ENCODE data around the gene TFAM.

Gene TFAM

DNA sequence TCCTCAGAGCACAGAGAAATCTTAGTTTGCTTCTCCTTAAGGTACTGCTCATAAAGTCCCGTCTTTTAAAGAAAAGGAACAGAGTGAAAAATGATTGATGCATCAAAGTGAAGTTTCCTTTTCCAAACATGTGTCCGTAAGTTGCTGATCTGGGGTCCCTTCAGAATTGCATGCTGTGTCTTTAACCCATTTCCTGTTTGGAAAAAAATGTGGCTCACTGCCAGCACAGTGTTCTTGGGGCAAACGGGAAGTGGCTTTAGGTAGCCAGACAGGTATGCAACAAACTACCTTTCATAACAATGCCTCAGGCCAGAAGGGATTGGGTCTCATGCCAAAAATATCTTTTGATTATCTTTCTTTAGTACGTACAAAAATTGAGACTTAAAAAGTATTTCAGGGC is 50.9 kb downstream of the TFAM start:
- DNase-seq = no peak

DNA sequence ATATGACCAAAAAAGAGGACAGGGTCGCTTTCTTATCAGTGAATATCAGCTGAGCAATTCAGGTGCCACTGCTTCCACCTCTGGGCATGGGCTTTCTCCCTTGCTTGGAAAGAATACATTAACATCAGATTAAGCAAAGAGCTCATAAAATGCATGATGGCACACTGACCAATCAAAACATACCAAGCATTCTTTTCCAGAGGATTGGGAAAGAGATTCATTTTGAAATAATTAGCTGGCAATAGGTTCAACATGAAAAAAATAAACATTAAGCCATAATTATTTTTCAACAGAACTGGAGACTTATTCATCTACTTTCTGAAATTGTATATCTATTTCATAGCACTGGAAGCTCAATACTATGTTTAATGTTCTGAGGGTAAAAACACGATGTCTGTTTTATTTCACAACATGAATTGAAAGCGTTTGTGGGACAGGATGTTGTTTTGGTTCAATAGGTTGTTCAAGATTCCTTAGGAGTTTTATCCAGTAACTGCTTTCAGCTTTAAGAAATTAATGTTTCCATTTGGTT is 53.2 kb downstream of the TFAM start:
- DNase-seq = no peak

DNA sequence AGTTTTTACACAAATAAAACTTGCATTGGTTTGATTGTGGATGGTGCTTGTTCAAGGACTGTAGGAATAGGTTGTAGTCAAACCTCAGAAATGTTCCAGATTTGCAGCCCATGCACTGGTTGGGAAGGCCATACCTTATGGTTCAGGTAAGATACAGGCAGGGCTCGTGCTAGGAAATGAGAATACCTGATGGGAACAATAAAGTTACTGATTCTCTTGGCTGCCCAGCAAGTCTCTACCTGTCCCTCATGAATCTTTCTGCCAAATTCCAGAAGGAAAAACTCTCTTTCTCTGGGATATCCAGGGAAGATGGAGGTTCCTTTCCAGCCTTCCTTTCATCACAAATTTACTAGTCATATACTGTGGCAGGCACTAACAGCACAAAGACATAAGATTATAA is 53.8 kb downstream of the TFAM start:
- no peak for DNase-seq

DNA sequence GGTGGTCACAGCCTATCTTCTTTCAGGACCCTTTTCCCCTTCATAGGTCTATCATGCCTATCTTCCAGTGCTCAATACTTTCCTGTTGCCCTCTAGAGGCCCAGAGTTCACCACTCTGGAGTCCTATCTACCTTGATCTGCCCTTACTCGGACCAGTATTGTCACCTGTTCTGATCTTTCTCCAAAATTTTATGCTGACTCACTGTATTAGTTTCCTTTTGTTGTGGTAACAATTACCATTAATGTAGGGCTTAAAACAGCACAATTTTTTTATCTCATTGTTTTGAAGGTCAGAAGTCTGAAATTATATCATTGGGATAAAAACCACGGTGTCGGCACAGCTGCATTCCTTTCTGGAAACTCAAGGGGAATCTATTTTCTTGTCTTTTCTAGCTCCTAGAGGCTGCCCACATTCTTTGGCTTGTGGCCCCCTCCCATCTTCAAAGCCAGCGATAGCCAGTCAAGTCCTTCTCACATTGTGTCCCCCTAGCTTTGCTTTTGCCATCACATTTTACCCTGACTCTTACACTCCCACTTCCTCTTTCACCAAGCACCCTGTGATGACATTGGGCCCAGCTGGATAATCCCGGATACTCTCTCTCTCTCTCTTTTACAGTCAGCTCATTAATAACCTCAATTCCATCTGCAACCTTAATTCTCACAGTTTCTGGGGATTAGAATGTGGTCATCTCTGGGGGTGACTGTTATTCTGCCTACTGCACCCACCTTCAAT is 54.6 kb downstream of the TFAM start:
- DNase-seq = no peak

DNA sequence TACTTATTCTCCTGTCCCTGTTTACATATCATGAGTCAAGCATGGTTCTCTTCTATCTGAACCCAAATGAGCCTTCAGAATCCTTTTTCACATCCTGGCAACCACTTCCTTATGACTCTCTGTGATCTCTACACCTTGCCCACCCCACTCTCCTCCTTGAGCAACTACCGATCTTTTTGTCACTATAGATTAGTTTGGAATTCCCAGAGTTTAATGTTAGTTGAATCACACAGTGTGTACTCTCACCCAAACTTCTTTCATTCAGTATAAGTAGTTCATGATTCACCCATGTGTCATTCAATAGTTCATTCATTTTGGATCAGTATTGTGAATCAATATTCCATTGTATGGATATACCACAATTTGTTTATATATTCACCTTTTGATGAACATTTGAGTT is 55.3 kb downstream of the TFAM start:
- no peak for DNase-seq

DNA sequence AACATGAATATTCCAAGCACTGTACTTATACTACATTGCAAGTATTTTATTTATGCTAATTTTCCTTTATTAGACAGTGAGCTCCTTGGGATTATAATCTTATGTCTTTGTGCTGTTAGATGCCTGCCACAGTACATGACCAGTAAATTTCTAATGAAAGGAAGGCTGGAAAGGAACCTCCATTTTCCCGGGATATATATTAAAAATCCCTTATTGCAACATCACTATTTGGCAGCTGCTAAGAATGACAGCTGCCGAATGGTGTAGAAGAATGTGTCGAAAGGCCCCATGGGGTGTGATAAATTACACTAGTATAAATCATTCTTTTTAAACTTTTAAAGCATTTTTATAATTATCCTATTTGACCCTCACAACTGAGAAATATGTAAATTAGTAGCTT is 59.1 kb downstream of the TFAM start:
- DNase-seq = no peak

DNA sequence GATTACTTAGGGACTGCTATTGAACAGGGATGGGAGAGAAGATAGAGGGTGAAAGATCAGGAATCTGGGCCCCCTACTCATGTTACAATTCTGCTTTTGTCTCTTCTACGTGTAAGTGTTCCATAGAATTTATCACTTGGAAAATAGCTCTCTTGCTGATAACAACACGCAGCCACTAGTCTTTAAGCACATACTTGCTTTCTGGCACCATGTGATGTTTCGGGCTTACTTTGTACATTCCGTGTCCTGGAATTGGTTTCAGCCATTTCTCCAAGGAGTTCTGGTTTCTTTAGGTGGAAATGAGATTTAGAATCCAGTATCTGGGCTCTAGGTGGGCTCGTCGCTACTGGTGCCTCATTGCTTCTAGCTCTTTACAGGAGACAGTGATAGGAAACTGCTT is 59.7 kb downstream of the TFAM start:
- no peak for DNase-seq

DNA sequence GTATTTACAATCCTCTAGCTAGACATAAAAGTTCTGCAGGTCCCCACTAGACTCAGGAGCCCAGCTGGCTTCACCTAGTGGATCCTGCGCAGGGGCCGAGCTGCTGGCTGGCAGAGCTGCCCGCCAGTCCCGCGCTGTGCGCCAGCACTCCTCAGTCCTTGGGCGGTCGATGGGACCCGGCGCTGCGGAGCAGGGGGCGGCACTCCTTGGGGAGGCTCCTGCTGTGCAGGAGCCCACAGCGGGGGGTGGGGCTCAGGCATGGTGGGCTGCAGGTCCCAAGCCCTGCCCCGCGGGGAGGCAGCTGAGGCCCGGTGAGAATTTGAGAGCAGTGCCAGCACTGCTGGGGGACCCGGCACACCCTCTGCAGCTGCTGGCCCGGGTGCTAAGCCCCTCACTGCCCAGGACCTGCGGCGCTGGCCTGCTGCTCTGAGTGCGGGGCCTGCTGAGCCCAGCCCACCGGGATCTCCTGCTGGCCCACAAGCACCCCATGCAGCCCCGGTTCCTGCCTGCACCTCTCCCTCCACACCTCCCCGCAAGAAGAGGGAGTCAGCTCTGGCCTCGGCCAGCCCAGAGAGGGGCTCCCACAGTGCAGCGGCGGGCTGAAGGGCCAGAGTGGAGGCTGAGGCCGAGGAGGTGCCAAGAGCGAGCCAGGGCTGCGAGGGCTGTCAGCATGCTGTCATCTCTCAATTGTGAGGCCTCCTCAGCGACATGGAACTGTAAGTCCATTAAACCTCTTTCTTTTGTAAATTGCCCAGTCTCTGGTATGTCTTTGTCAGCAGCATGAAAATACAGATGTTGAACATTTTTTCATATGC is 63.1 kb downstream of the TFAM start:
- DNase-seq = no peak
